Vagina (tissue), 2 donors: ENCODE measurements around the gene SLC35B2. TPM values are rescaled to one million over a fixed set of nuclear protein-coding genes. Genes with fewer than 3 reads are reported as not detected.

Experiments
- DNase-seq, 2 donors: peaks; one replicate each; pipeline ENCODE4 v3.0.0-alpha.2; 2017; ENCODE audit errors: extremely low spot score in 2 of 2
- H3K27ac ChIP-seq: fragments of 200-600 bp; sonication (generic); one replicate; pipeline ENCODE4 v1.5.1; 2019
- H3K27me3 ChIP-seq: fragments of 200-600 bp; sonication (generic); one replicate; pipeline ENCODE4 v1.5.1; 2019
- H3K36me3 ChIP-seq, 2 donors: fragments of 200-600 bp; sonication (generic); one replicate each; pipeline ENCODE4 v1.5.1; 2017 to 2019
- H3K4me1 ChIP-seq: fragments of 200-600 bp; sonication (generic); one replicate; pipeline ENCODE4 v1.5.1; 2019
- H3K4me3 ChIP-seq, 2 donors: fragments of 200-600 bp; sonication (generic); 1 replicate in 1 of 2; 2 replicates in 1 of 2; pipeline ENCODE4 v1.5.1; 2016 to 2019
- H3K9me3 ChIP-seq: fragments of 200-600 bp; sonication (generic); one replicate; pipeline ENCODE4 v1.5.1; 2019
- CTCF ChIP-seq, 3 experiments: fragments of 450-650 bp in 2 of 3; fragments of 200-600 bp in 1 of 3; sonication (generic) in 1 of 3; IDR thresholded peaks; one replicate each; pipeline ENCODE4 v1.5.1; 2017 to 2019; ENCODE audit warnings: antibody characterized with exemption in 3 of 3, mild to moderate bottlenecking in 2 of 3, moderate library complexity in 2 of 3
- POLR2A ChIP-seq, 2 donors: fragments of 450-650 bp; IDR thresholded peaks; one replicate each; pipeline ENCODE4 v1.6.1; 2017; ENCODE audit warnings: antibody characterized with exemption in 2 of 2, mild to moderate bottlenecking in 2 of 2, moderate library complexity in 2 of 2
- POLR2AphosphoS5 ChIP-seq, 2 donors: sonication (generic); formaldehyde crosslinking; IDR thresholded peaks; one replicate each; pipeline ENCODE4 v1.9.0; 2017; ENCODE audit warnings: antibody characterized with exemption in 2 of 2, mild to moderate bottlenecking in 2 of 2, low read depth in 1 of 2; ENCODE audit not compliant: insufficient read depth in 1 of 2
- intact Hi-C: fragments of 100-400 bp; cut with DNase I; formaldehyde crosslinking; loops from one replicate; pipeline ENCODE4 v1.15.1; 2023
- total RNA-seq: library from RNA; depleted of rRNA; stranded (reverse); fragments of >200 nt; gene quantifications from one replicate; pipeline ENCODE4 v1.2.3, GENCODE V29; 2016

The SLC35B2 gene
- total RNA-seq = 19.6 TPM

- intact Hi-C loops = no loop called here
- TF ChIP-seq POLR2A (IDR thresholded peaks at IDR 0.05) = peak in 1 of 2 donors; percentile 47
- peak in 2 of 3 experiments; percentile 42 to 75 for TF ChIP-seq CTCF (IDR thresholded peaks at IDR 0.05)
- peak in 1 of 2 donors; percentile 62 for TF ChIP-seq POLR2AphosphoS5 (IDR thresholded peaks at IDR 0.05; ENCODE audit: insufficient read depth in 1 of 2, low read depth in 1 of 2)
Observed at GRCh38 chr6:44257025-44257752, at the start of gene SLC35B2. Gene SLC35B2, minus strand, starts transcription at chr6:44257528. Its CDS starts 118 bp downstream, at chr6:44257410.

GRCh38 chr6:44306710-44307109 is 49.4 kb upstream of the SLC35B2 start:
- no peak for DNase-seq
- TF ChIP-seq CTCF (IDR thresholded peaks at IDR 0.05) = no peak
- TF ChIP-seq POLR2A (IDR thresholded peaks at IDR 0.05) = no peak
- no peak for TF ChIP-seq POLR2AphosphoS5 (IDR thresholded peaks at IDR 0.05; ENCODE audit: insufficient read depth in 1 of 2, low read depth in 1 of 2)
- intact Hi-C loops = no loop called here
- Histone ChIP-seq H3K4me1 (peaks cover 3% of the 10 kb centered on the region), H3K27me3 (no peaks in the 10 kb centered on the region), H3K36me3 (peaks cover 0 to 94% of the 10 kb centered on the region in 2 donors), H3K27ac (no peak overlapping the region), H3K4me3 (no peak overlapping the region), H3K9me3 (no peaks in the 10 kb centered on the region)

More at GRCh38 chr6:44257025-44257752, at the start of gene SLC35B2:
- Histone ChIP-seq H3K9me3 (no peaks in the 10 kb centered on the region), H3K27me3 (no peaks in the 10 kb centered on the region), H3K4me1 (peaks cover 25% of the 10 kb centered on the region), H3K4me3 (peak within 1 kb of the TSS; percentile 91 to 92), H3K27ac (peak within 1 kb of the TSS; percentile 98), H3K36me3 (peaks cover 0 to 30% of the 10 kb centered on the region in 2 donors)
- no peak for DNase-seq

- Histone ChIP-seq H3K27me3 (no peaks in the 10 kb centered on the region), H3K9me3 (no peaks in the 10 kb centered on the region), H3K4me3 (no peak overlapping the region), H3K27ac (no peak overlapping the region), H3K4me1 (no peaks in the 10 kb centered on the region), H3K36me3 (peaks cover 0 to 96% of the 10 kb centered on the region in 2 donors)
- no peak for TF ChIP-seq POLR2A (IDR thresholded peaks at IDR 0.05)
- TF ChIP-seq CTCF (IDR thresholded peaks at IDR 0.05) = no peak
- TF ChIP-seq POLR2AphosphoS5 (IDR thresholded peaks at IDR 0.05; ENCODE audit: insufficient read depth in 1 of 2, low read depth in 1 of 2) = no peak
- no peak for DNase-seq
- intact Hi-C loops = no loop called here
Observed at GRCh38 chr6:44305200-44305725, 47.9 kb upstream of the SLC35B2 start.

- no peak for DNase-seq
- no peak overlapping the region for H3K27ac ChIP-seq
- H3K27me3 ChIP-seq = no peaks in the 10 kb centered on the region
- H3K4me3 ChIP-seq = no peak overlapping the region
- H3K36me3 ChIP-seq = peaks cover 0 to 89% of the 10 kb centered on the region in 2 donors
- TF ChIP-seq POLR2A (IDR thresholded peaks at IDR 0.05) = no peak
- TF ChIP-seq CTCF (IDR thresholded peaks at IDR 0.05) = peak; percentile 28 to 51 (median 50)
- H3K9me3 ChIP-seq = no peaks in the 10 kb centered on the region
- H3K4me1 ChIP-seq = no peaks in the 10 kb centered on the region
- intact Hi-C loops = no loop called here
Observed at GRCh38 chr6:44304282-44305199, 47.2 kb upstream of the SLC35B2 start.
